NCI-H1417 treated with DMSO at 0.1 percent for 48 hours (cell line): ENCODE results near the gene GLI3.

Experiments
- DNase-seq: peaks from one replicate; lab custom pipeline; 2025; lab: John Stamatoyannopoulos, UW

The GLI3 gene

DNA sequence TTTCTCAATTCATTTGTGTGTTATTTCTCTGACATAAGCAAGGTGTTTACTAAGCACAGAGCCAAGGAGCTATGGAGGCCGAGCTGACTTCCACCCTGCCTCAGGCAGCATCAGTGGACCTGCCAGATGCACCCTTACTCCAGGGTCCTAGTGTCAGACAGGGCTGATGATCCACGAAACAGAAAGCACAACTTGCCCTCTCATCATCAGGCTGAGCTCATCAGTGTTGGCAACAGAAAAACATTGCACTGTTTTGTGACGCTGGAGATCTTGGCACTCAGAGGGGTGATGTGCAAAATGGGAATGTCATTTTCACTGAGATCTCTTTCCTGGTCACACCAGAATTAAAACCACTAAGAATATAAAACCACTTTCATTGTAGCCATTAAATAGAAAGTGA is 201.8 kb downstream of the GLI3 start:
- no peak for DNase-seq

DNA sequence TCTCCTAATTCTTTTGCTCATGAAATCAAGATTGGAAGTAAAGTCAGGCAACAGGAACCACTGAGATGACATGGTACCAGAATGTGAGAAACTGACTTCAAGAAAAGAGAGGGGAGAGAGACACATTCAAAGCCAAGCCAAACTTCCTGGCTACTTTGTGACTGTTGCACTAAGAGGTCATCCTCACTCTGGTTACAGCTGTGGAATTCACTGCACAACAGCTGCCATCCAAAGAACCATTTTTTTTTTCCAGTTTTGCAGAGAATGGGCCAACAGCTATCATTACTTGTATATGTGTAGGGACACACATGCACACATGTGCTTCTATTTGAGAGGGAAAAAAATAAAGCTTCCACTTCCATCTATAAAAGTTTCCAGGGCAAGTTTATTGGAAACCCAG is 203.5 kb downstream of the GLI3 start:
- DNase-seq: no peak

DNA sequence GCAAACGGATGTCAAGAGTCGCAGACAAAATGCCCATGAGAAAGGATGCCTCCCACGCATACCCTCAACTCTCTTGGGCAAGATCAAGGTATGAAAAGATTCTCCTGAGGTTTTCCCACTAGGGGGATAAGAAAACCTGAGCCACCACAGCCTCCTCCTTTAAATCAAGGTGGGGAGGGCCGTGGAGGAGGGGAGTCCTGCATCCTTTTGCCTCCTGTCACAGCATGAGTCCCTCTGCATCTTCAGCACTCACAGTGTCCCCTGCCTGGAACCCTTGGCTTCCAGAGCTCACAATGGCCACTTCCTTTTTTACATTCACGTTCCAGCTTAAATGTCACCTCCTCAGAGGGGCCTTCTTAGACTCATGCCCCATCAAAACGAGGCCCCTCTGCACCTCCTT is 207.6 kb downstream of the GLI3 start:
- no peak for DNase-seq

DNA sequence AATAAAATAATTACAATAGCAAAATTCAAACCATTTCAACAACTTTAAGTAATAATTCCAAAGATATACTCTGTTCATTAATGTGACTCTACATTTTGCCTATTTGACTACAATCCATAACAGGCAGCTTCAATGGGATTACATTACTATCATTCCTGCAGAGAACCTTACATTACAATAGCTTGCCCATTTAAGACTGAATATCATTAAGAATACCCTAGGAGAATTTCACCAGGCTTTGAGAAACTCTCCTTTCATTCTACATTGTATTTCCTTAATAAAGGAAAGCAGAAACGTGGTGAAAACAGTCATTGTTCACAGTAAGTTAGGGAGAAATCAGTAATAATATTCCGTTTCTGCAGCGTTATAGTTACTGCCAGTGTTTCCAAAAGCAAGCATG is 209.5 kb downstream of the GLI3 start:
- no peak for DNase-seq

DNA sequence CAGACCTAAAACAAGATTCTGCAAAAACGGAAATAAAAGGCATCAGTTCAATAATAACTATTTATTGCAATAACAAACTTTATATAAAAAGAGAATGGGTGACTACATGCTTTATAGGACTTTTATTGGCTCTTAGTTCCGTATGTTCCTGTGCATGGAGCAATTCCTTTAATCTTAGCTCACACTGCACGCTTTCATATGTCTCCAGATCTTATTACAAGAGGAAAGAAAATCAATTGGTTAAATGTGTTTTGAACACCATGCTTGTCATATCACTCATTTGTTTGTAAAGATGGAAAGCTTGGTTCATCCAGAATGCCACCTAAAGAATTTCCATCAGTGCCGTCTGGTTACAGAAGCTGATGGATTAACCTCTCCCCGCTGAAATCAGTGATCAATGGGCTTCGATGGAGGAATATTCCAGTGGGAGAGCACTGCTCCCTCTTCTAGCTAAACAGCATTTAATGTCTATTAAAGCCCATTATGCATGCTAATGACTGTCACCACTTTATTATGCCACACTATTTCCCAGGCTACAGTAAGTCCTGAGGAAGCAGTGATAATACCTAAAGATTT is 210.3 kb downstream of the GLI3 start:
- DNase-seq: no peak

DNA sequence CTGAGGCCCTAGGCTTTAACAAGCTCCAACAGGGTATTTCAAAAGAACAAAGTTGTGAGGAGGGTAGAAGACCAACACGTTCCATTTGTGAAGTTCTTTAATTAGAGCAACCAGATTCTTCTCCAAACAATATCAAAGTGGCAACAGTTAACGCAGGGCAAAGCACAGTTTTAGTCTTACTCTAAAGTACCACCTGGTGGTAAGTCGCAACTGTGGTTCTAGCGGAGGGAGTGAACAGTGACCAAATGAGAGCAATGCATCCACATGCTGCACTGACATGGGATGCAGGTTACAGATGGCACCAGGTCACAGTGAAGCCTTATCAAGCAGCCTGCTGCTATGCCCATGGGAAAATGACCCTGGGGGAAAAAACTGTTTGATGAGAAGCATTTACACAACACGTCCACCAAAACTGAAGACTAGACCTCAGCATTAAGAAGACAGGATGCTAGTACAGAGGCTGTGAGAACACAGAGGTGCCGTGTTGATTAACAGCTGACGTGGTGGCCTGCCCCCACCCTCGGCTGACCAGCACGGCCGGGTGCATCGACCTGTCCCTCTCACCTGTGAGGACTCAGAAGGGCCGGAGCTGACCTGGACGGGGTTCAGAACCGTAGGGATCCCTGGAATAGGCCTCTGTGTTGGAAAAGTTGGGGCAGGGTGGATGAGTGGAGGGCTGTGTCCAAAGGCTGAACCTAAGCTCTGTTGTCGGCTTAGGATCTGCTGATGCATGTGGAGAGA is 211.2 kb downstream of the GLI3 start:
- DNase-seq: no peak

DNA sequence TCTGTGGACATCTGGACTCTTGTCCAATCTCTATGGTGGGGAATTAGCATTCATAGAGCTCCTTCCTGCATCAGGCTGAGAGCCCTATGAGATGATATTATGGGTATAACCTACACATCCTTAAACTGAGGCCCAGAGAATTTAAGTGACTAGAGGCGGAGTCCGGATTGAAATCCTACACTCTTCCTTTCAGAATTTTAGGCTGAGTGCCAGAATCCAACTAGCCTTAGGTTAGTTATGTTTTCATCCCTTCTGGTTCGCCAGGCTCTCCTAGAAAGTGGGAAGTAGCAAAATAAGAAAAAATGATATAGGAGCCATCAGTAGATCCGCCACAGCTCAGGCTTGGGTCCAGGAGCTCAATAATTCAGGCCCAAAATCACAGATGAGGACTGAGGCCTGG is 212.5 kb downstream of the GLI3 start:
- DNase-seq: no peak

DNA sequence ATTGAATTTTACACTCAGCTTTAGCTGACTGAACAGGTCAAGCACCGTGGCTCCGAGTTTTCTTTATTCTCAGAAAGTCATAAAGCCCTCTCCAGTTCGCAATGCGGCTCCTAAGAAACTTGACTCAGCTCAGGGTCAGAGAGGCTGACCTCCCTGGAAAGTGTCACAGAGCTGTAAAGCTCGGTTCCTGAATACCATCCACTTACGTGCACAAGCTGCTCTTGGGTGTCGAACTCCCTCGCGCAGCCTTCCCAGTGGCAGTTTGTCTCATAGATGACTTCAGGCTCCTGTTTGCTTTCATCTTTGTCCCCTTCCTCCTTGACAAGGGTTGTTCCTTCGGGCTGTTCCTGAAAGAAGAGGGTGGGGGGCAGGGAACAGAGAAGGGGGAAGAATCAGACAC is 213.7 kb downstream of the GLI3 start:
- no peak for DNase-seq

DNA sequence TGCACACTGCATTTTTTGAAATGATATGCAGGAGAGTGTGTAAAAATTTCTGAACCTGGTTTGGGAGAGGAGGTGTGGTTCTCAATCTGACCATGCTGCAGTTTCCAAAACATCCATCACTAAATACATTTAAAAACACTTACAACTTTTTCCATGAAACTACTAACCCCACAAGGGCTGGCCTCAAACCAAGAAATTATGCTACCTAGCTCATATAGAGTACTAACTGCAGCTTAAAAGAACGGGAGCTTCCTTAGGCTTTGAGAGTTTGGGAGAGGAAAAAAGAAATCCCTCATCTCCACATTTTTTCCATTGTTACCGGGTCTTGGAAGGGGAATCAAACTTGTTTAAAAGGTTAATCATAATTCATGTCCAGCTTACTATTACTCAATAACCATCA is 214.2 kb downstream of the GLI3 start:
- no peak for DNase-seq

DNA sequence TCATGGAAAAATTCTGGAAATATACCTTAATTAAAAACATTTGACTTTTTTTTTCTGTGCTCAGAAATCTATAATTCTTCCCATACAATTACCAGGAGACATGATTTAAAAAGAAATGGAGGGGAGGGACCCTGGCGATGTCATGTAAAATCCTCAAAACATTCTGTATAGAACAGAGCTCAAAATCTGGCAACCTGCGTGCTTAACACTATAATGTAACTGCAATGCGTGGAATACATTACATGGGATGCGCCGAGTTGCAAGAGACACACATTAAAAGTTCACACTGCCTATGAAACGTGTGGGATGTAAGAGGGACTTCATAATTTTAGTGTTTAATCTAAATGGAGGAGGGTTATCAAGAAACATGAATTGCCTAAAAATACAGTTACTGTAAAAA is 215.0 kb downstream of the GLI3 start:
- DNase-seq: no peak

DNA sequence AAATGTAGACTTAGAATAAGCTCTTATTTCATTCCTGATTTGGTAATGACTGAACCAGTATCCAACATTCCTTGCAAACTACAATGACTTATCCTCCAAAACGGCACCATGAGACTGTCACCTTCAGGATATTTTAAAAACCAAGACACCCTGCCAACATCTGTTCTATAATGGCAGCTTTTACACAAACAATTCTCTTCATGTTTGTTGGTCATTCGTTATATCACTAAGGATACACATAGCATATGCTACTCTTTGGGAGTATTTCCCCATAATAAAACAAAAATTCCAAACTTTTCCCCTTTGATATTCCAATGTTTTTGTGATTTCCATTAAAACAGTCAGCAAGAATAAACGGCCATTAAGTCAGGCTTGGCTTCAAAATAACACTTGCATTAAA is 215.4 kb downstream of the GLI3 start:
- no peak for DNase-seq

DNA sequence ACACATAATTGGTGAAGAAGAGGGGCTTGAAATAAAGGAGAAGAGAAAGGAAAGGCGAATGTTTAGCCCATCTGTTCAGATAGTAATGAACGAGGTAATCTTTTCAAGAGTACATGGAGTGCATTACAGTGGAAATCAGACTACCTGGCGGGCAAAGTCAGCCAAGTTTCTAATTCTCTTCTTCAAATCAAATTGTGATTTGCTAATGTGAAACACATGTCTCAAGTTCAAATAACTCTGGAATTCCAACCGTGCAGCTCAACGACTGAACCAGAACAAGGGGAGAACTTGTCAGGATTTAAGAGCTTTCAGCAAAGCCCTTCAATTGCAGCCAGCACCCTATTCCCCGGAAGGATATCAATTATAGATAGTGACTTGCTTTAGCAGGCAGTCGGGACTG is 216.9 kb downstream of the GLI3 start:
- no peak for DNase-seq

DNA sequence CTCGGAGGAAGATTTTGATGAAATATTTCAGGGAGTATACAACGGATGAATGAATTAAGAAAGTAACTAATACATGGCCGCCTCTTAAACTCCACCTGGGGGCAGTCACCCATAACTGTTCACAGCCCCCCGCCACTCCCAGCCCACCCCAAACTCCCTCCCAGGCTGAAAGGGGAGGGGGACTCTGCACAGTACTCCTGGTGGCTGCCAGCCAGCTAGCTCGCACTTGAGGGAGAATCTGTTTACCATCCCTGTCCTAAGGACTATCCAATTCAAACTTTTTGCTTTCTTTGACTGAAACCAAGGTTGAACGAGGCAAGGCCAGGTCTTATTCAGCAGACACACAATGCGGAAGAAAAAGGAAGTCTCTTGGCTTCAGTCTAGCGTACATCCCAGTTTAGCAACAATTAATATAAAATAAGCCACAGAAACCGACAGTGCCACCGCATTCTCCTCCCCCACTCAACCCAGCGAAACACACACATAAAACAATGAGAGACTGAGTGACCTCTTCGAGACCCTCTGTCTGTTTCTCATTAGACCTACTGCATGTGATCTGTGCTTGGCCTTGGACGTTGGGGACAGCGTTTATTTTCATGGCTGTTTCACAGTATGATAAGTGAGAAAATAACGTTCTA is 219.5 kb downstream of the GLI3 start:
- no peak for DNase-seq

DNA sequence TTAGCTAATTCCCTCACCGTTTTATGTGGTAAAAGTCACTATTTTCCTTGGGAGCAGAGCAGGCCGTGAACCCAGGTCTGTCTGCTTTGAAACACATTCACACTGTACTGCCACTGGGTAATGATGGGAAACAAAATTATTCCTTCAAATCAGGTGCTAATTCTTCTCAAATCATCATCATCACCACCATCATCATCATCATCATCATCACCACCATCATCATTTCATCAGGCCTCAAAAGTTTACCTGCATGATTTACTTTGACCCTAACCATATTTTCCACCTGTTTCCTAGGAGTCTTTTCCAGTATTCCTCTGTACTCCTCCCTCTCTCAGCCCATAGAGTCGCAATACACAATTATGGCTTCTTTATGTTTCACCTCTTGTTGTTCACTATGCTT is 220.5 kb downstream of the GLI3 start:
- DNase-seq: no peak

DNA sequence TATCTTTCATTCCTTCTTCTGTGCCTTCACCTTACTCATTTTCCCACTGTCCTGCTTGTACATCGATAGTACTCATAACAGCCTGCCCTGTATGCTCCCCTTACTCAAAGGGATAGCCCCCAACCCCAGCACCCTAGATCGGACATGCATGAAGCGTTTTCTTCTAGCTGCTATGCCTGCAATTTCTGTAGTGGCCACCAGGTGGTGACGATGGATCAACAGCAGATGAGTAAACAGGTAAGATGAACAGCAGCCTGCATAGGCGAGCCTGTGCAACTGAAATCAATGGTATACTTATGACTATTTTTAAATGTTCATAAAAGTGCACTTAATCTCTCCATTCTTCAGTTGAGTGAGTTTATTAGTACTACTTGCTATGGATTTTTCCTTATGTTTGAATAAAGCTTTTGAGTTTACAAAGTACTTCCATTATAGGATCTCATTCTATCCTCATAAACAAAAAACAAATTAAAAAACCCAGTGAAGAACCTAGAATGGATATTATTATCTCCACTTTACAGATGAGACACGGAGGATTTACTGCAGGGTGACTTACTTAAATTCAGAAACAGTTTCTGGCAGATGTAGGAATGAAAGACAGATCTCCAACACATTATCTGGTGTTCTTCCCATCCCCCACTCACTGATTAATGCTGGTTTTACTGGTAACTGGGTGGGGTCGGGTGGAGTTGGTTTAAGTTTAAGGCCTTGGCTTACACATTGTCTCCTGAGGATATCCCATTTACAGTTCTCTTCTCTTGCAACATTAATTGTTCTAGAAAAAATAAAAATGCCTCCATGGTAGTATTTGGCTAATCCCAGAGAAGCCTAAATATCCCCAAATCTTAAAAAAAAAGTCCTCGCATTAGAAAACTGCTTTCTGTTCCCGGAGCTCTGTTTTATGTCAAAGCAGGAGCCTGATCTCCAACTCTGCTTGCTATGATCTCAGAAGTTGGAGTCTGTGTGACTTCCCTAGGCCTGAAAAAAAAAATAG is 222.1 kb downstream of the GLI3 start:
- no peak for DNase-seq

DNA sequence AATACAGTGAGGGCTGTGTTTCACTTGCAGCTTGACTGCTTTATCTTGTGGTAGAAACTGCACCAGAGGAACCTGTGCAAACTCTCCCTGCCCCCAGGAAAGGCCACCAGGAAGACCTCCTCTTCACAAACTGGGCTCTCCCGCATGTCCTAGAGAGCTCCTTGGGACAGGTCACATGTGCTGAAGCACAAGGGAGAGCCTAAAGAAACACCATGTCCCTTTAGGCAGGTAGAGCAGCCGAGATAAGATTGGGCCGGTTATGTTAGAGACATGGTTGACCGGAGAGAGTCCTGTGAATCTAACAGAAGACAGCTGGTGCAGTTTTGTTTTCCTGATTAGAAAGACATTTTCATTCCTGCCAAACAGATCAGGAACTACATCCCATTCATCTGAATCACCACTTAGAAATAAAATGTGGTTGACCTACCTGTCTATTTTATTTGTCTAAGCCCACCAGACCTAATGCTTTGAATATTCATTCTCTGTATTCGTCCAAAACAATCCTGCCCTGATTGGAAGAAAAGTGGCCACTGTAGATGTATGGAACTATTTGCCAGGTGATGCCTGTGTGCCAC is 224.1 kb downstream of the GLI3 start:
- no peak for DNase-seq

DNA sequence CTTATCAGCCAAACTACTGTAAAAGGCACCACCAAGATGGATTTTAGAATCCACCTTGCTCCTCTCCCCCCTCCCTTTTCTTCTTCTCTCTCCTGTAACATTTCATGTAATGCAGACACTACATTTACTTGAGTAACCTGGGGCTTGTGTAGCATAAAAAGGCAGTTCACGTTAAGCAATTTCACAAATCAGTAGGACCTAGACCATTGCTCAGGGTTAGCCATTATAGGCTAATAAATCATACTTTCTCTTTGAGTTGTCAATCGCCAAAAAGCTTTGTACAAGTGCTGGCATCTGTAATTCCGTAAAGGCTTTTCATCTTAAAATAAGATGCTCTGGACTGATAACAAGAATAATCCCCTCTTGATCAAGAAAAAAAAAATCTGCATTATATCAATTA is 224.7 kb downstream of the GLI3 start:
- DNase-seq: no peak

DNA sequence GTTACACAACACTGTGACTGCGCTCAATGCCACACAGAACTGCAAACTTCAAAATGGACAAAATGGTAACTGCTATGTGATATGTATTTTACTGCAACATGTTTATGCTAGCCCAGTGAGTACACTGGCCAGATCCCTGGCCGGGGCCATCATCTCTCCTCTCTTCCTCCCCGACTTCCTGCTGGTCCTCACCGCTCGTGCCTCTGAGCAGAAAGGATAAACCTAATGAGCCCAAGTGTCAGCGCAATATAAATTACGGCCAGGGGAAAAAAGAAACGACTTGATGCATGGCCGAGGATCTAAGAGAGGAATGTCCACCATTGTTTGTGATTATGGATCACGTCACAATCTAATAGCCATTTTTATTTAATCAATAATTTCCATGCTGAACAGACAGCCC is 225.2 kb downstream of the GLI3 start:
- no peak for DNase-seq

DNA sequence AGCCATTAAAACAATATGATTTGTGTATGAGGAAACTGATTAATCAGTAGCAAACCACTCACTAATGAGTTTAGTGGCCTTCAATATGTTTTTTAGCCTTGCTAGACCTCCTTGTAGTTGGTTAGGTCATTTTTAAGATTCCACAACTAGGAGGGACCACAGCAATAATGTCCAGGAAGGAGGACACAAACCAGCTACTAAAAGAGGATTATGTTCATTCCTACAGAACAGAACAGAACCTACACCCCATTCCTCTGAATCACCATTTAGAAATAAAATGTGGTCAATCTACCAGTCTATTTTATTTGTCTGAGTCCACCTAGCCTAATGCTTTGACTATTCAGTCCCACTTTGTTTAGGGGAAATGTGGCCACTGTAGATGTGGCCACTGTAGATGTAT is 226.3 kb downstream of the GLI3 start:
- DNase-seq: no peak

DNA sequence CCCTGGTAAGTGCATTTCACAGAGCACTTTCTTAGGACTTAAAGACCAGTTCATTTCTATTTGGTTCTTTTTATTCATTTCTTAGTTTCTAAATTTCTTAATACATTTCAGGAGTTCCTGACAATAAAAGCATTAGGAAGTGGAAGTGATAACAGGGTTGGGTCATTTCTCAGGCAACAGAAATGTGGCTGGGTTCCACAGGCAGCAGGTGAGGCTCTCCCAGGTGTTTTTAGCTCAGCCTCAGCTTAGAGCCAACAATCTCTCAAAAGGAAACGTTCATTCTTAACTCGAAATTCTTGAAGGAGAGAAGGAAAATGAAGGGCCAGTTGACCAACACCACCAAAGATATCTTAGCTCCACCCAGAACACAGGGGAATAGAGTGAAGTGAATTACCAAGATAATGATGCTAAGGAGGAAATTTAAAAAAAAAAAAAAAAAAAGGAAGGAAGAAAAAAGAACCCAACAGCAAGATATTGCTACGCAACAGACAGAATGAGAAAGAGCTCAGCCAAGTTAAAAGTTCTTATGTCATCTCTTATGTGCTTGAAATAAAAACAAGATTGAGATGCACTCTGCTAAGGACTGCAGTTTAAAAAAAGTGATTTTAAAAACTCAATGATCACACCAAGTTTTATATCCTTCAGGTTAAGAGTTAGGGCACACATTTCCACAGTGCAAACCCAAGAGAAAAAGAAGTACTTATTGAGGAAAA is 230.1 kb downstream of the GLI3 start:
- DNase-seq: no peak

DNA sequence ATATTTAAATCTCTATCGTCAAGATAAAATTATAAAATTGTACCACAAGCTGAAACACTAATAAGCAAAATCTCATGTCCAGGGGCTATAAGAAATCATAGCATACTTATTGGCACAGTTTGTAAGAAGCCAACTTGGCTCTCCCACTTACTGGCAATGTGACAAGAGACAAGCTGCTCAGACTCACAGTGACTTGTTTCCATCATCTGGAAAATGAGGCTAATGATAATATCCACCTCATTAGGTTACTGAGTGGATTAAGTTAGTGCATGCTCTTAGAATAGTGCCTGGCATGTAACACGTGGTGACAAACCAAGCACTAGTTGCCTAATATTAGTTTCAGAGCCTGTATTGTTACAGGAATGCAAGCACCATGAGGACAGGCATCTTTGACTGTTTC is 234.4 kb downstream of the GLI3 start:
- DNase-seq: no peak
